HG02759 (cell line): ENCODE data around the gene PROSER3.
A peak's percentile ranks its signal among the peaks of the same experiment; 100 is the strongest.
"Not testable (repeated sequence)": the region's sequence is repeated elsewhere in the genome, so short reads cannot be mapped to it uniquely, and the experiment has no call there.

ENCODE experiments used
- ATAC-seq: cut with Tn5 transposase; IDR thresholded peaks from one replicate; pipeline ENCODE4 v1.9.1; 2021; ENCODE audit warnings: mild to moderate bottlenecking, moderate library complexity; ENCODE audit not compliant: unreplicated experiment

PROSER3 gene

DNA sequence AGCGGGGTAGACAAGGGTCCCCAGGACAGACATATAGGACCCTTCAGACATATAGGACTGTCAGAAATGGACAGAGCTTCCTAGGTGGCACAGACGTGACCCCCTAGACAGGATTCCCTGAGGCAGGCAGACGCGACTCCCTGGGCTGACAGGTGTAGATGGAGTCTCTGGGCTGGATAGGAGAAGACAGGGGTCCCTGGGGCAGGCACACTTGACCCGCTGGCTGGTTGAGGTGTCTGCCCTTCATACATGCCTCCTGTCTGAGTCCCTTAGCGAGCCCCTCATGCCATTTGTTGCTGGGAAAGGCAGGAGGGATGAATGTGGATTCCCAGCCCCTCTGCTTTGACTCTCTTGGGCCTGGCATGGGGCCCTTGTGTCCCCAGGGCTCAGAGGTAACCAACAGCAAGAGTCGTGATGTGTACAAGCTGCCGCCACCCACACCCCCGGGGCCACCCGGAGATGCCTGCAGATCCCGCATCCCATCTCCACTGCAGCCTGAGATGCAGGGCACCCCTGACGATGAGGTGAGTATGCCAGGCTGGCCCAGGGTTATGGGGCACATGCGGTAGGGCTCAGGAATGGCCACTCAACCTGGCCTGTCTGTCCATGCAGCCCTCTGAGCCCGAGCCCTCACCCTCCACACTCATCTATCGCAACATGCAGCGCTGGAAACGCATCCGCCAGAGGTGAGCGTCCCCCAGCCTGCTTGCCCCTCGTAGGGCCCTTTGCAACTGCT, 4.2 kb upstream of the PROSER3 start:
- no peak for ATAC-seq

DNA sequence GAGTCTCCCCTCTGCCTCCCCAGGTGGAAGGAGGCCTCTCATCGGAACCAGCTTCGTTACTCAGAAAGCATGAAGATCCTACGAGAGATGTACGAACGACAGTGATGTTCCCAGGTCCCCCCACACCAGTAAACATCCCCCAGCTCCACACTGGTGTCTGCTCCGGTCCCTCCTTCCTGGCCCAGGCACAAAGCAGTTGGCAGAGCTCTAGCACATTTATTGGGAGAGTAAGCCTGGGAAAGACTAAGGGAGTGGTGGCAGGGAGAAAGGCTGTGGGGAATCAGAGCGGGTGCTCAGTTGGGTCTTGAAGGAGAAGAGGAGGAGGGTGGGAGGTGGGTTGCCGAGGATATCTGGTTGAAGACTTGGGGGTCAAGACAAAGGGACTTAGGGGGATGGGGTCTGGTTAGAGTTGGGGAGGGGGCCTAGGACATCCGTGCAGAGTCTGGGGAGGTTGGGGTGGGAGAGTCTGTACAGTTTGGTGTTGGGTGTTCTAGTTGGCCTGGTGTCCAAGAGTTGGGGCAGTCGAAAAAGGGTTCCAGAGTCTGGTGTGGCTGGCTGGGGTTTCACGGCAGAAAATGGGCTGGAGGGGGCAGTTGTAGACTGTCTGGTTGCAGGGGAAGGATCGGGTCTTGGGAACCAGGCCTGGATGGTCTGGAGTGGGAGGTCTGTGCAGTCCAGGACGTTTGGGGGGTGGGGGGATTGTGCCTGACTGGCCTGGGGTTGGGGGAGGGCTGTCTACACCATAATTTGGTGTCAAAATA, 3.4 kb upstream of the PROSER3 start:
- no peak for ATAC-seq

DNA sequence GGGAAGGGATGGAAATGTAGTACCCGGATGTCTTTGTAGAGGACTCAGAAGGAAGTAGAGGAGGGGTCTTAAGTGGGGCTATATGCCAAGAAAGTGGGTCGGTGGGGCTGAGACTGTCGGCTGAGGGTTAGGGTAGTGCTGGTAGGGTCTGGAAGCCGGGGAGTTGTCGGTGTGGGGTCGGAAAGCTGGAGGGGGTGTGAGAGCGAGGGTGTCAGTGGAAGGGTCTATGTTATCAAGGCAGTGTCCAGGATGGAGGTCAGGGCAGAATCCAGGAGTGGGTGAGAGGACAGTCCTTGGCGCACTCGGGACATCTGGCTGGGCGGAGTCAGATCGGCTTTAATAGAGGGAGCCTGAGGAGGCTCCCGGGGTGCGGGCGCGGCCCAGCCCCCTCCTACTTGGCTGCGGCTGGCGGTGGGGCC, 2.8 kb upstream of the PROSER3 start:
- no peak for ATAC-seq

DNA sequence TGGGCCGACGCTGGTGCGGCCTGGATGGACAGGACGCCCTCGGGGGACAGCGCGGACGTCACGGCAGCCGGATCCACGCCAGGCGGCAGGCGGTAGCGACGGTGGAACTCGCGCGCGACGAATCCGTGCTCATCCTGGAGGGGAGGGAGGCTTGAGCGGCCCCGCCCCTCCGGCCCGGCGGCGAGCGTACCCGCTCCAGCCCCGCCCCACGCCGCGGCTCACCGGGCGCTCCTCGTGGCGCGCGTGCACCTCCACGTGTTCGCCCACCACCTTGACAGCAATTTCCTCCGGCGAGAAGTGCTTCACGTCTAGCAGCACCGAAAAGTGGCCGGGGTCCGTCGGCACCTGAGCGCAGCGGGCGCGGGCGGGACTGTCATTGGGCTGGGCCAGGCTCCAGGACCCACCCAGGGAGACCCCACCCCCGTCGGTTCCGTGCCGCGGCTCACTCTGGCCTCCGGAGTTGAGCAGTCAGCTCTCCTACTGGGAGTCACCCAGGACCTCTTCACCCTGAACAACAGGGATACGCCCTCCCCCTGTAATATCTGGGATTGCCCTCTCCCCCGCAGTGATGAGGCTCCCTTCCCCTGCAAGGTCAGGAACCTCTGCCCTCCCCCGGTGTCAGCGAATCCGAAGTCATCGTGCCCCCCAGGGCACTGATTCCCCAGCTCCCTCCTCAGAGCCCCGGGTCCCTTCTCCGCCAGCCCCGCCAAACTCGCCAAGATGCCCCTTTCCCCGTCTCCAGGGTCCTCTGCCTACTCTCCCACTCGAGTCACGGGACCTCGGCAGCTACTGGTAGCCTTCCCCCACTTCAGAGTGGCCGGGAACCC, 2.2 kb upstream of the PROSER3 start:
- no peak for ATAC-seq

DNA sequence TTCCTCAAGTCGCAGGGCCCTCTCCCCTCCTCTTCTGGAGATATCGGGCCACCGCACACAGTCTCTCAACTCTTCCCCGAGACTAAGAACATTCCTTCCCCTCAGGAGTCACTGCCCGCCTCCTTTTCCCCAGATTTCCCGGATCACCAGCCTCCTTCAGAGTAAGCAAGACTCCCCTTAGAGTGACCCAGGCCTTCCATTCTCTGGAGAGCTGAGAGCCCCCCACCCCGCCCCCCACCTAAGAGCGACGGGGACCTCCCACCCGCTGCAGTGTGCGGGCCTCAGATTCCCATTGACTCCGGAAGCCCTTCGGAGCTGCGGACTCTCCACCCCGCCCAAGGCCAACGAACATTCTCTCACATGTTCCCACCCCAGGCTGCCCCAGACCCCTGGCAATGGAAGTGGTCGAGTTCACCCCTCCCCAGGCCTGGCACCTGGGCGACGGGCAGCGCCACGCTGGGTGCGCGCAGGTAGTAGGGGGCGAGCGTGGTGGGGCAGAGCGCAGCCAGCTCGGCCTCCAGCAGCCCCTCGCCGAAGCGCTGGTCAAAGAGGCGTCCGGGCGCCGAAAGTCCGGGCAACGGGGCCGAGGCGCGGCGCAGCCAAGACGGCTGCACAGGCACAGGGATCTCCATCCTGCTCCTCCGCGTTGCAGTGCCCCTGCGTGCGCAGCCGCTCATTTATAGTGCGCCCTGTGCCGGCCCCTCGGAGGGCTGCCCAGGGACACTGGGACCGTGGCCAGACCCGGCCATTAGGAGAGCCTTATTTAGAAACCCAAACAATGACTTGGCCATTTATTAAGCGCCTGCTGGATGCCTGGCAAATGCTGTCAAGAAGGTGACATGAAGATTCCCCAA, 1.4 kb upstream of the PROSER3 start, which contains the start of gene HSPB6:
Gene HSPB6, minus strand, starts transcription at position 653 of the 854 bp plus-strand sequence. Its CDS starts 21 bp downstream, at position 632.
- ATAC-seq = no peak

DNA sequence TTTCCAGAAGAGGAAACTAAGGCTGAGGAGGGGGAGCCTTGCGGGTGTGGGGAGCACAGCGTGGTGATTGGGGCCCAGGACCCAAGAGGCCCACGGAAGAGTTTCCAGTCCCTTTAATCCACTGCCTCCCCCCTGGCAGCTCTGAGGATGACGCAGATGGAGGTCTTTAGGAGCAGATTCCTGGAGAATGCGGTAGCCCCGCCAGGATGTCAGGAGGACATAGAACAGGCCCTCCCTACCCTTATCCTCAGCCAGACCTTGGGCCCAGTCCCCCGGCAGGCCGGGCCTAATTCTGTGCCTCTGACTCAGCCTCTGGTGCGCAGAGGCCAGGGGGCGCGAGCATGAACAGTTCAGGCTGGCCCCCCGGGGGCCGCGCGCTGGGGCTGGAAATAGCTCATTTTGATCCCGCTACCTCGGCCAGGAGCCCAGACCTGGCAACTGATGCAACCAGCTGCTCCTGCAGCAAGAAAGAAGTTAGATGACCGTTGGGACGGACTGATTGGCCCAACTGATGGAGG, 686 bp upstream of the PROSER3 start:
- peak; percentile 3 for ATAC-seq

DNA sequence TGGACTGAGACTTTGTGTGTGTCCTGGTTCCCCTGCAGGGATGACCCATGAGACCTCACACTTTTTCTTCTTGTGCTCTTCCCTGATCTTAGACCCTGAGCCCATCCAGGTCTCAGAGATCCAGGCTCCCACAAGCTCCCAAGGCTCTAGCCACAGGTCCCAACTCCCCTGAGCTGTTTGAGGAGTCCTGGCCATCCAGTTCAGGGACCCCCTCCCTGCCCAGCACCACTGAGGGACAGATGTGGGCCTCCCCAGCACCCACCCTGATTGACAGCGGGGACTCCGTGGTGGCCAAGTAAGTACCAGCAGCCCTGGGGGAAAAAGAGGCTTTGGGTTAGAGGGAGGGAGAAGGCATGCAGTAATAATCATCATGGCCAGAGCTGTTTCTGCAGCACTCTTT, 1.7 kb downstream of the PROSER3 start:
- no peak for ATAC-seq

DNA sequence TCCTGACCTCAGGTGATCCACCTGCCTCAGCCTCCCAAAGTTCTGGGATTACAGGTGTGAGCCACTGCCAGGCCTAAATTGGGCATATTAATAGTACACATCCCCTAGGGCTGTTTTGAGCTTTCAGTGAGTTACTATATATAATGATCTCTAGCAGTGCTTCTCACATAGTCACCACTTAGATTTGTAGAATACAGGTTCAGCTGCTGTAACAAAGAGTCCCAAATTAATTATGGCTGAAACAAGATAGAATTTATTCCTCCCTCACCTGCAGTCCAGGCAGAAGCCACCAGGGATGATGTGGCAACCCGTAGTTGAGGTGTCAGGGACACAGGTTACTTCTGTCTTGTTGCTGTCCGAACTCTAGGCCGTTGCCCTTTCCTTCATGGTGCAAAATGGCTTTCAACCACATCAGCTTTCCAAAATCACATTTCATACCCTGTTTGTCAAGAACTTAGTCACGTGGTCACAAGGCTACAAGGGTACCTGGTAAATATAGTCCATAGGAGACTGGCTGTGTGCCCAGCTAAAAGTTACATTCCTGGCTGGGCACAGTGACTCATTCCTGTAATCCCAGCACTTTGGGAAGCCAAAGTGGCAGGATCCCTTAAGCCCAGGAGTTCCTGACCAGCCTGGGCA, 2.9 kb downstream of the PROSER3 start:
- ATAC-seq = no peak

DNA sequence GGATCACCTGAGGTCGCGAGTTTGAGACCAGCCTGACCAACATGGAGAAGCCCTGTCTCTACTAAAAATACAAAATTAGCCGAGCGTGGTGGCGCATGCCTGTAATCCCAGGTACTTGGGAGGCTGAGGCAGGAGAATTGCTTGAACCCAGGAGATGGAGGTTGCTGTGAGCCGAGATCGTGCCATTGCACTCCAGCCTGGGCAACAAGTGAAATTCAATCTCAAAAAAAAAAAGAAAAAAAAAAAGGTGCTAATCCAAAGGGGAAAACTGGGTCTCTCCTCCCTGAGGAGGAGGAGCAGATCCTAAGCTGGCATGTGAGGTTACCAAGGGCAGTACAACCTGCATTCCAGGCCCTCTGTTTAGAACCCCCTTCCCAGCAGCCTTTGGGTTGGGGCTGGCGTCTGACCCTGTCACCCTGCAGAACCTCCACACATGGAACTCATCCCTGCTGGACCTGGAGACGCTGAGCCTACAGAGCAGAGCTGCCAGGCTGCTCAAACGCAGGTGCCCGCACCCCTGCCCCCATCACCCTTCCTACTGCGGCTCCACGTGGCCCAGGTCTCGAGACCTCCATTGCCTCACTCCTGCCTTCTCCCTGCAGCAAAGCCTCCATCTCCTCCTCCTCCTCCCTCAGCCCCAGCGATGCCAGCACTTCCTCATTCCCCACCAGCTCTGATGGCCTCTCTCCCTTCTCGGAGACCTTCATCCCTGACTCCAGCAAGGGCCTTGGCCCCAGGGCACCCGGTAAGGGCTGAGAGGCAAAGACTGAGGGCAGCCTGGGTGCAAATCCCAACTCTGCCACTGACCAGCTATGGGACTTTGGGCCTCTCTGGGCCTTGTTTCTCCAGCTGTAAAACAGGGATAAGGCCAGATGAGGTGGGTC, 6.7 kb downstream of the PROSER3 start:
- ATAC-seq = no peak

DNA sequence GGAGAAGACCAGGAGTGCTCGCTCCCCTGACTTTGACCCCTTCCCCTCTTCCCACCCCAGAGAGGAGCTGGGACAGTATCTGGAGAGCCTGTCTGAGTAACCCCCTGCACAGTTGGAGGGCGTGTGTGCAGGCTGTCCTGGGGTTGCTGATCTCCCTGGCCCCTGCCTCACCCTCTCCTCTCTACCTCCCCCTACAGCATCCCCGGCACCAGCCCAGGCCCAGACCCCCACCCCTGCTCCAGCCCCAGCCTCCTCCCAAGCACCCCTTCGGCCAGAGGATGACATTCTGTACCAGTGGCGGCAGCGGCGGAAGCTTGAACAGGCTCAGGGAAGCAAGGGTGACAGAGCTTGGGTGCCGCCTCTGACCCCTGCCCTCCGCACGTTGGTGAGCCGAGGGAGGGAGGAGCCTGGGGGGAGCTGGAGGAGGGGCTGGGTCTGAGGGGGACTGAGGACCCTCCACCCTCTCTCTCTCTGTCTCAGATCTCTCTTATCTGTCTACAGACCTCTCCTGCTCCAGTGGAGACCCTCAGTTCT, 8.7 kb downstream of the PROSER3 start:
- no peak for ATAC-seq

DNA sequence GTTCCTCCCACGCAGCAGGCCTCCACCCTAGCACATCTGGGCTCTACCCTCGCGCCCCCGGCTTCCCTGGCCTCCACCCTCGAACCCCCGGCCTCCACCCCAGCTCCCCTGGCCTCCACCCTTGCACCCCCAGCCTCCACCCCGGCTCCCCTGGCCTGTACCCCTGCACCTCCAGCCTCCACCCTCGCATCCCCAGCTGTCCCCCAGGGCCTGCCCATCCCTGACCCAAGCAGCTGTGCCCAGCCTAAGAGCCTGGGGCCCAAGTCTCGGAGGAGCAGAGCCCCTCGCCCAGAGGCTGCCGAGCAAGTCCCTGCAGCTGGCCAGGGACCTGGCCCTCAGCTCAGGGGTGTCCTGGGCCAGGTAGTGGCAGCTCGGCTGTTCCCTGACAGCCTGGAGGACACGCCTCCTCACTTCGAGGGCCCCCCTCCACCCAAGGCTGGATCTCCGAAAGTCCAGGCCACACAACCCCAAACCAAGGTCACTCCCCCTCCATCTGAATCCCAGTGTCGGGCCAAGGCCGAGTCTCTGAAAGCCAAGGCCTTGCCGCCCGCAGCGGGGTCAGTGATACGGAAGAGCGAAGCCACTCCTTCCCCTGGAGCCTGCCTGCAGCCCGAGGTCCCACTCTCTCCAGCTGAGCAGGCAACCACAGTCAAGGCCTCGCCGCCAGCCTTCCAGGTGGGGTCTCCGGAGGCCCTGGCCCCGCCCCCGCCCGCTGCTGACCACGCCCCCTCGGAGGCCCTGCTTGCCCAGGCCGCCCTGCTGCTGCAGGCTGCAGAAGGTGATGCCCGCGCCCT, 9.5 kb downstream of the PROSER3 start:
- no peak for ATAC-seq

DNA sequence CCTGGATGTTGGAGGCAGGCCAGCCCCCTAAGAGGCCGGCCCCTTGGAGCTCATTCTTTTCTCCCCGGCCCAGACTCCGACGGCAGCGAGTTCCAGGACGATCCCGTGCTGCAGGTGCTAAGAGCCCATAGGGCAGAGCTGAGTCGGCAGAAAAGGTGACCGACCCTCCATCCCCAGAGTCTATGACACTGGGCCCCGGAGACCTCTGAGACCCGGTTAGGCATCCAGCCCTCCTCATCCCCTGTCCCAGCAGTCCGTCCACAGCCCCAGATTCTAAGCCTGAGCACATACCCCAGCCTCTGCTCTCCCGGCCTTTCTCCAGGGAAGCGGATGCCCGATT, 10.1 kb downstream of the PROSER3 start:
- no peak for ATAC-seq

DNA sequence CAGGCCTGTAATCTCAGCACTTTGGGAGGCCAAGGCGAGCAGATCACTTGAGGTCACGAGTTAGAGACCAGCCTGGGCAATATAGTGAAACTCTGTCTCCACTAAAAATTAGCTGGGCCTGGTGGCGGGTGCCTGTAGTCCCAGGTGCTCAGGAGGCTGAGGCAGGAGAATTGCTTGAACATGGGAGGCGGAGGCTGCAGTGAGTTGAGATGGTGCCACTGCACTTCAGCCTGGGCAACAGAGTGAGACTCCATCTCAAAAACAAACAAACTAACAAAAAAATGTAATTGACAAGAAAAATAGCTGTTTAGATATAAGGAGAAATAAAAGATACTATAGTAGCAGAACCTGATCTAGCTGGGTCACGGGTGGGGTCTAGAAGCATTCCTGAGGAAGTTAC, 14.4 kb downstream of the PROSER3 start:
- ATAC-seq = not testable (repeated sequence)

DNA sequence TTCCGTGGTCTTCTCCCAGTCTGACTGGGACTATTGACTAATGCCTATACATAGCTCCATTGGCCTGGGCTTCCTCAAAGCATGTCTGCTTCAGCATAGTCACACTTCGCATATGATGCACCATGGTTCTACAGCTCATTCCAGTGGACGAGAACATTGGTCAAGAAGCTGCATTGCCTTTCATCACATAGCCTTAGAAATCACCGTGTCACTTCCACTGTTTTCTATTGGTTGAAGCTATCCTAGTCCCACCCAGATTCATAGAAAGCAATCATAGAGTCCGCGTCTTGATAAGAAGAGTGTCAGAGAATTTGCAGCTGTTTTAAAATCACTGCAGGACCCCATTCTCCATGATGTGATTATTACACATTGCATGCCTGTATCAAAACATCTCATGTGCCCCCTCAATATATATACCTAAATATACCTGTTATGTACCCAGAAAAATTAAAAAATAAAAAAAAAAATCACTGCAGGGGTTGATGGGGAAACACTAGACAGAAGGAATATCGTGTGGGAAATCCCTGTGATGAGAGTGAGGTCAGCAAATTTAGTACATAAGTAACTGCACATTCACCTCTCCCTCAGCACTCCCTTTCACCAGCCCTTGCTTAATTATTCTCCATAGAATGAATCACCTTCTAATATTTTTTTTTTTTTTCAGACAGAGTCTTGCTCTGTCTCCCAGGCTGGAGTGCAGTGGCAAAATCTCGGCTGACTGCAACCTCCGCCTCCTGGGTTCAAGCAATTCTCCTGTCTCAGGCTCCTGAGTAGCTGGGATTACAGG, 15.2 kb downstream of the PROSER3 start:
- ATAC-seq = no peak

DNA sequence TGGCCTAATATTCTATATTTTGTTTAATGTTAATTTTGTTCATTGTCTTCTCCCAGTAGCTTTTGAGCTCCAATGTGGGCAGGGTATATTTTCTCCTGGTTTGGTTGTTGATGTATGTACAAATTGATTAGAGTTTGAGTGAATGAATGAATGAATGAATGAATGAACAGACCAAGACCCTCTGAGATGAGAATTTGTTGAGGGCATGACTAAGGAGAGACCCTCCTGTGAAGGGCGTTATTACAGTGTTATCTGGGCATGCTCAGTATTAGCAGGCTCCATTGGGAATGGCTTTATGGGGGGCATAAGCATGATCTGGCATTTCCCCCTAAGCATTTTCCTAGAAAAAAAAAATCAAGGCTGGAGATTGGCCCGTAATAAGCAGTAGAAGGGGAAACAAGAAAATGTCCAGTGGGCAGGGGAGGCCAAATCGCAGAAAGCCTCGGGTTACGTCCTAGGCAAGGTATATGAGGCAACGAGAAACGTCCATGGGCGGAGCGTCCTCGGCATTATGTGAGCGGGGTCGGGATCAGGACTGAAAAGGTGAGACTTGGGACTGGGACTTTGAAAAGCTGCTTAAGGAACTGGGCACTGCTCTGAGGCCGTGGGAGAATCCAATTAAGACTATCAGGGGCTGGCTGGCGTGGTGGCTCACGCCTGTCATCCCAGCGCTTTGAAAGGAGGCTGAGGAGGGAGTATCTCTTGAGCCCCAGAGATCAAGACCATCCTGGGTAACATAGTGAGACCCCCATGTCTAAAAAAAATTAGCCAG, 16.5 kb downstream of the PROSER3 start:
- no peak for ATAC-seq

DNA sequence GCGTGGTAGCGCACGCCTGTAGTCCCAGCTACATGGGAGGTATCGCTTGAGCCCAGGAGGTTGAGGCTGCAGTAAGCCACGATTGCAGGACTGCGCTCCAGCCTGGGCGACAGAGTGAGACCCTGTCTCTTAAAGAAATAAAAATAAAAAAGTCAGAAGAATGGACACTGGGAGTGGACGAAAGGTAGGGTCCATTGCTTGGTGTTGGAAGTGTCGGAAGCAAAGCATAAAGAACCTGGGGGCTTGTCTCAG, 17.0 kb downstream of the PROSER3 start:
- no peak for ATAC-seq
